GM23338 (cell line): ENCODE measurements around the gene TAF1D. TPM values are rescaled to one million over a fixed set of nuclear protein-coding genes. Genes with fewer than 3 reads are reported as not detected.
"Not testable (repeated sequence)": the region's sequence is repeated elsewhere in the genome, so short reads cannot be mapped to it uniquely, and the experiment has no call there.

Experiments
- ATAC-seq: fragments of 200-7000 bp; cut with Tn5 transposase; 3 replicates; pipeline ENCODE4 v1.9.1; 2020
- DNase-seq: peaks from one replicate; pipeline ENCODE4 v3.0.0-alpha.2; 2015; ENCODE audit warnings: low spot score
- H2AFZ ChIP-seq: fragments of 200-600 bp; sonication (generic); 2 replicates; pipeline ENCODE4 v1.8.0; 2016; ENCODE audit warnings: antibody characterized with exemption, mild to moderate bottlenecking, moderate library complexity
- H3F3A ChIP-seq: fragments of 200-600 bp; sonication (generic); replicated peaks from 2 replicates; pipeline ENCODE4 v1.8.0; 2017; ENCODE audit warnings: antibody characterized with exemption, mixed run types, low read depth
- H3K27ac ChIP-seq: fragments of 200-600 bp; sonication (generic); 2 replicates; pipeline ENCODE4 v1.6.1; 2016; ENCODE audit warnings: low read depth
- H3K27me3 ChIP-seq: fragments of 200-600 bp; sonication (generic); 2 replicates; pipeline ENCODE4 v1.8.0; 2016; ENCODE audit warnings: mild to moderate bottlenecking, mixed run types, moderate library complexity; ENCODE audit not compliant: insufficient read depth
- H3K36me3 ChIP-seq: fragments of 200-600 bp; sonication (generic); 2 replicates; pipeline ENCODE4 v1.8.0; 2016; ENCODE audit warnings: mild to moderate bottlenecking; ENCODE audit not compliant: insufficient read depth
- H3K4me1 ChIP-seq: fragments of 200-600 bp; sonication (generic); 2 replicates; pipeline ENCODE4 v1.8.0; 2016; ENCODE audit warnings: mild to moderate bottlenecking, moderate library complexity; ENCODE audit not compliant: insufficient read depth
- H3K4me2 ChIP-seq: fragments of 200-600 bp; sonication (generic); 2 replicates; pipeline ENCODE4 v1.7.1; 2017; ENCODE audit warnings: mixed run types
- H3K4me3 ChIP-seq: fragments of 200-600 bp; sonication (generic); 2 replicates; pipeline ENCODE4 v1.6.1; 2016; ENCODE audit warnings: mixed run types
- H3K79me2 ChIP-seq: fragments of 200-600 bp; sonication (generic); replicated peaks from 2 replicates; pipeline ENCODE4 v1.8.0; 2017; ENCODE audit warnings: mild to moderate bottlenecking; ENCODE audit not compliant: insufficient read depth
- H3K9me2 ChIP-seq: fragments of 200-600 bp; sonication (generic); 2 replicates; pipeline ENCODE4 v1.8.0; 2017; ENCODE audit not compliant: insufficient read depth
- H4K20me1 ChIP-seq: fragments of 200-600 bp; sonication (generic); replicated peaks from 2 replicates; pipeline ENCODE4 v1.8.0; 2017; ENCODE audit warnings: mild to moderate bottlenecking; ENCODE audit not compliant: insufficient read depth
- H3K27ac Mint-ChIP-seq: 2 replicates; pipeline ENCODE4 v1.8.0; 2020; ENCODE audit warnings: inconsistent platforms, mild to moderate bottlenecking, moderate library complexity, mixed read lengths
- H3K27me3 Mint-ChIP-seq: 3 replicates; pipeline ENCODE4 v1.8.0; 2022; ENCODE audit warnings: low read depth, mild to moderate bottlenecking, moderate library complexity, mixed read lengths, inconsistent platforms; ENCODE audit not compliant: insufficient read depth, poor library complexity
- H3K36me3 Mint-ChIP-seq: 3 replicates; pipeline ENCODE4 v1.8.0; 2021; ENCODE audit warnings: low read depth, mild to moderate bottlenecking, inconsistent platforms, moderate library complexity, mixed read lengths
- H3K4me1 Mint-ChIP-seq: 3 replicates; pipeline ENCODE4 v1.8.0; 2020; ENCODE audit warnings: mild to moderate bottlenecking, inconsistent platforms, mixed read lengths
- H3K4me3 Mint-ChIP-seq: 3 replicates; pipeline ENCODE4 v1.8.0; 2021; ENCODE audit warnings: moderate library complexity, mild to moderate bottlenecking, inconsistent platforms, mixed read lengths
- H3K9me3 Mint-ChIP-seq: 3 replicates; pipeline ENCODE4 v1.8.0; 2020; ENCODE audit warnings: moderate library complexity, mild to moderate bottlenecking, inconsistent platforms, mixed read lengths
- CREB1 ChIP-seq: fragments of 250-450 bp; sonication (Bioruptor Pico); IDR thresholded peaks from 2 replicates; pipeline ENCODE4 v1.5.0; 2020; ENCODE audit warnings: low read depth, mild to moderate bottlenecking, moderate library complexity
- EZH2 ChIP-seq: fragments of 200-600 bp; sonication (generic); IDR thresholded peaks from one replicate; pipeline ENCODE4 v1.8.0; 2017; ENCODE audit warnings: antibody characterized with exemption, mild to moderate bottlenecking, low read depth; ENCODE audit not compliant: unreplicated experiment
- EZH2phosphoT487 ChIP-seq: fragments of 200-600 bp; sonication (generic); IDR thresholded peaks from one replicate; pipeline ENCODE4 v1.8.1; 2018; ENCODE audit warnings: antibody characterized with exemption; ENCODE audit not compliant: unreplicated experiment
- JUNB ChIP-seq: IDR thresholded peaks from one replicate; pipeline ENCODE4 v1.6.1; 2016; ENCODE audit warnings: antibody characterized with exemption; ENCODE audit not compliant: unreplicated experiment
- NANOG ChIP-seq: IDR thresholded peaks from 2 replicates; pipeline ENCODE4 v1.6.1; 2016; ENCODE audit warnings: antibody characterized with exemption, borderline replicate concordance
- POLR2AphosphoS5 ChIP-seq: IDR thresholded peaks from 2 replicates; pipeline ENCODE4 v1.6.1; 2016; ENCODE audit warnings: antibody characterized with exemption, low read depth
- REST ChIP-seq: IDR thresholded peaks from one replicate; pipeline ENCODE4 v1.6.1; 2018; ENCODE audit warnings: antibody characterized with exemption; ENCODE audit not compliant: unreplicated experiment
- polyA plus RNA-seq: library from polyadenylated mRNA; unstranded; fragments of >200 nt; fragmentation: Nextera tagmentation; extraction: Ambion mirVana; gene quantifications from 2 replicates; pipeline ENCODE4 v1.2.1, GENCODE V29; 2016
- total RNA-seq: library from RNA; depleted of rRNA; stranded (reverse); fragments of >200 nt; shearing (Covaris generic); gene quantifications from 2 replicates; pipeline ENCODE4 v1.2.3, GENCODE V29; 2014
- TF ChIP-seq, protein P1 (sequence below), 2 experiments: fragments of 200-600 bp in 1 of 2; sonication (generic) in 1 of 2; conservative IDR thresholded peaks; 2 replicates each; pipeline versions ENCODE4 v1.5.1 to v1.6.1; 2016 to 2017; ENCODE audit warnings: antibody characterized with exemption in 2 of 2, low read depth in 2 of 2, mild to moderate bottlenecking in 2 of 2, moderate library complexity in 1 of 2

TAF1D gene
- total and polyA plus RNA-seq, 2 experiments from 2014 or later, result 240 to 246 TPM

- Histone ChIP-seq H3K9me2 (no peaks in the 10 kb centered on the region), H2AFZ (no peak overlapping the region), H3K4me1 (no peaks in the 10 kb centered on the region; the same call in 1 of the 2 replicates), H3F3A (no peaks in the 10 kb centered on the region), H3K27me3 (no peaks in the 10 kb centered on the region), H3K4me3 (no peak overlapping the region), H3K27ac (no peak overlapping the region), H3K79me2 (peaks cover 27% of the 10 kb centered on the region), H4K20me1 (no peaks in the 10 kb centered on the region), H3K36me3 (no peaks in the 10 kb centered on the region), H3K4me2 (no peak overlapping the region)
- Mint-ChIP-seq H3K4me3 (no peak overlapping the region), H3K27ac (no peak overlapping the region), H3K9me3 (no peaks in the 10 kb centered on the region), H3K36me3 (no peaks in the 10 kb centered on the region; the same call in 1 of the 3 replicates), H3K27me3 (no peaks in the 10 kb centered on the region), H3K4me1 (peaks cover 17% of the 10 kb centered on the region)
- ATAC-seq (no peak), DNase-seq (no peak)
- TF ChIP-seq POLR2AphosphoS5, result no peak
These were observed 5.8 kb upstream of the TAF1D start for GRCh38 chr11:93747122-93747521.

DNA sequence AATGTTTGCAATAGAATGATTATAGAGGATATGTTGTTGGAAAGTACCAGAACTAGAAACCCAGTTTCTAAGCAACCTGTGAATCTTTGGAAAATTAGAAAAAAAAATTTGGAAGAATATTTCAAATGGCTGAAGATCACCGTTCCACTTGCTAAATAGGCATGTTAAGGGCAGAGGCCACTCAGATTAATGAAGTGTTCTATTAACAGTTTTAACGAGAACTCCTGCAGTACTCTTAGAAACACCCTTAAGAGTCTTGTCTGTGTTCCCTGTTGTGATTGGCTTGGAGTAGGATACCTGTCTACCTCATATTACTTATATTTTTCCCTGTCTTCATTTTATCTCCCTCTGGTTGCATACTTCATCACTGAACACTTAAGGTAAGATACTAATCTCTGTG lies 4.8 kb upstream of the TAF1D start:
- Mint-ChIP-seq H3K27me3 (peaks cover 4% of the 10 kb centered on the region), H3K36me3 (peaks cover 3% of the 10 kb centered on the region), H3K9me3 (no peaks in the 10 kb centered on the region; the same call in 2 of the 3 replicates), H3K4me3 (no peak overlapping the region), H3K27ac (no peak overlapping the region), H3K4me1 (peaks cover 17% of the 10 kb centered on the region)
- Histone ChIP-seq H3K4me3 (no peak overlapping the region), H3K36me3 (no peaks in the 10 kb centered on the region), H3K27ac (no peak overlapping the region), H2AFZ (no peak overlapping the region), H3K4me2 (no peak overlapping the region), H3K79me2 (peaks cover 34% of the 10 kb centered on the region), H3K4me1 (no peaks in the 10 kb centered on the region; the same call in 1 of the 2 replicates), H3K27me3 (no peaks in the 10 kb centered on the region), H3F3A (no peaks in the 10 kb centered on the region), H3K9me2 (no peaks in the 10 kb centered on the region), H4K20me1 (no peaks in the 10 kb centered on the region)
- ATAC-seq (no peak), DNase-seq (no peak)
- TF ChIP-seq EZH2 (no peak), CREB1 (CRISPR knock-in tag) (no peak), JUNB (no peak)

- ATAC-seq, H3K4me3 Mint-ChIP-seq, H3K4me3 ChIP-seq: not testable (repeated sequence)
These were observed 3.9 kb upstream of the TAF1D start for GRCh38 chr11:93745005-93745755.

DNA sequence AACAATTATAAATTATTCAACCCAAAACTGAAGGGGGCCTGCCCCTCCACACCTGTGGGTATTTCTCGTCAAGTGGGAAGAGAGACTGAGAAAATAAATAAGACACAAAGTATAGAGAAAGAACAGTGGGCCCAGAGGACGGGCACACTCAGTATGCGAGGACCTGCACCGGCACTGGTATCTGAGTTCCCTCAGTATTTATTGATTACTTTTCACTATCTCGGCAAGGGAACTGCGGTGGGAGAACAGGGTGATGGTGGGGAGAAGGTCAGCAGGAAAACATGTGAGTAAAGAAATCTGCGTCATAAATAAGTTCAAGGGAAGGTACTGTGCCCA lies 3.3 kb upstream of the TAF1D start:
- H4K20me1 ChIP-seq, result no peaks in the 10 kb centered on the region
- H3K27me3 ChIP-seq, result no peaks in the 10 kb centered on the region
- Mint-ChIP-seq H3K27ac (peak overlapping the region; percentile 23; the same call in 1 of the 2 replicates), H3K4me3 (no peak overlapping the region), H3K9me3 (peaks cover 7% of the 10 kb centered on the region; the same call in 2 of the 3 replicates), H3K27me3 (peaks cover 14% of the 10 kb centered on the region), H3K4me1 (peaks cover 11% of the 10 kb centered on the region), H3K36me3 (peaks cover 18% of the 10 kb centered on the region)
- ATAC-seq (no peak), DNase-seq (no peak)
- no peaks in the 10 kb centered on the region for H3K9me2 ChIP-seq
- H3K36me3 ChIP-seq, result peaks cover 4% of the 10 kb centered on the region; the same call in 1 of the 2 replicates
- H3K4me3 ChIP-seq, result no peak overlapping the region
- H3K4me2 ChIP-seq, result no peak overlapping the region; the same call in 1 of the 2 replicates
- peak overlapping the region; percentile 30; the same call in 1 of the 2 replicates for H3K27ac ChIP-seq
- no peak overlapping the region for H2AFZ ChIP-seq
- peaks cover 49% of the 10 kb centered on the region for H3K79me2 ChIP-seq
- H3K4me1 ChIP-seq, result no peaks in the 10 kb centered on the region; the same call in 1 of the 2 replicates
- no peaks in the 10 kb centered on the region for H3F3A ChIP-seq
- TF ChIP-seq EZH2phosphoT487, result no peak
- TF ChIP-seq REST, result no peak
- TF ChIP-seq POLR2AphosphoS5, result no peak
- TF ChIP-seq, protein P1, sequence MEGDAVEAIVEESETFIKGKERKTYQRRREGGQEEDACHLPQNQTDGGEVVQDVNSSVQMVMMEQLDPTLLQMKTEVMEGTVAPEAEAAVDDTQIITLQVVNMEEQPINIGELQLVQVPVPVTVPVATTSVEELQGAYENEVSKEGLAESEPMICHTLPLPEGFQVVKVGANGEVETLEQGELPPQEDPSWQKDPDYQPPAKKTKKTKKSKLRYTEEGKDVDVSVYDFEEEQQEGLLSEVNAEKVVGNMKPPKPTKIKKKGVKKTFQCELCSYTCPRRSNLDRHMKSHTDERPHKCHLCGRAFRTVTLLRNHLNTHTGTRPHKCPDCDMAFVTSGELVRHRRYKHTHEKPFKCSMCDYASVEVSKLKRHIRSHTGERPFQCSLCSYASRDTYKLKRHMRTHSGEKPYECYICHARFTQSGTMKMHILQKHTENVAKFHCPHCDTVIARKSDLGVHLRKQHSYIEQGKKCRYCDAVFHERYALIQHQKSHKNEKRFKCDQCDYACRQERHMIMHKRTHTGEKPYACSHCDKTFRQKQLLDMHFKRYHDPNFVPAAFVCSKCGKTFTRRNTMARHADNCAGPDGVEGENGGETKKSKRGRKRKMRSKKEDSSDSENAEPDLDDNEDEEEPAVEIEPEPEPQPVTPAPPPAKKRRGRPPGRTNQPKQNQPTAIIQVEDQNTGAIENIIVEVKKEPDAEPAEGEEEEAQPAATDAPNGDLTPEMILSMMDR (conservative IDR thresholded peaks at IDR 0.05; ENCODE audit: low read depth in 2 of 2), result no peak
- no peak for TF ChIP-seq NANOG

More at GRCh38 chr11:93745005-93745755, 3.9 kb upstream of the TAF1D start:
- peak; percentile 37 for DNase-seq
- H3K79me2 ChIP-seq, result peaks cover 43% of the 10 kb centered on the region
- peaks cover 10% of the 10 kb centered on the region for H3K4me1 Mint-ChIP-seq
- H4K20me1 ChIP-seq, H3K36me3 ChIP-seq, H3K9me2 ChIP-seq, H2AFZ ChIP-seq, H3F3A ChIP-seq, H3K9me3 Mint-ChIP-seq, H3K4me1 ChIP-seq, H3K4me2 ChIP-seq, H3K27me3 ChIP-seq: not testable (repeated sequence)
- H3K27ac Mint-ChIP-seq, result peak overlapping the region; percentile 23; the same call in 1 of the 2 replicates
- H3K27me3 Mint-ChIP-seq, result peaks cover 10% of the 10 kb centered on the region
- H3K36me3 Mint-ChIP-seq, result peaks cover 13% of the 10 kb centered on the region
- H3K27ac ChIP-seq, result peak overlapping the region; percentile 34; the same call in 1 of the 2 replicates
